ENCODE data around the gene NOCT. TPM values are rescaled to one million over a fixed set of nuclear protein-coding genes. Genes with fewer than 3 reads are reported as not detected.
A peak's percentile ranks its signal among the peaks of the same experiment; 100 is the strongest.

Gene NOCT
- total RNA-seq (5.9 TPM), polyA plus RNA-seq (1.4 TPM)

- peak; percentile 71 for DNase-seq (ENCODE audit: extremely low spot score)
- Histone ChIP-seq H3K36me3 (ENCODE audit: insufficient read depth) (no peaks in the 10 kb centered on the region), H3K4me3 (ENCODE audit: low read depth, low read length) (peak within 1 kb of the TSS; percentile 82), H3K27ac (ENCODE audit: low read depth) (peak within 1 kb of the TSS; percentile 89), H3K4me1 (ENCODE audit: insufficient read depth) (no peaks in the 10 kb centered on the region)
- WGBS = under 1% methylated on average over 62 of the region's 62 CpGs
Measured at GRCh38 chr4:139015269-139015947, at the start of gene NOCT. NOCT (plus strand) TSS chr4:139015781; CDS start chr4:139015982, 201 bp downstream.

GRCh38 chr4:138967313-138967712 lies 48.3 kb upstream of the NOCT start:
- no peak for DNase-seq (ENCODE audit: extremely low spot score)
- WGBS = 78% methylated on average over 3 of the region's 3 CpGs
- no peak overlapping the region for H3K4me3 ChIP-seq (ENCODE audit: low read depth, low read length)
- H3K4me1 ChIP-seq (ENCODE audit: insufficient read depth) = no peaks in the 10 kb centered on the region
- no peaks in the 10 kb centered on the region for H3K36me3 ChIP-seq (ENCODE audit: insufficient read depth)
- H3K27ac ChIP-seq (ENCODE audit: low read depth) = no peak overlapping the region

GRCh38 chr4:138972956-138973801 lies 42.4 kb upstream of the NOCT start:
- Histone ChIP-seq H3K36me3 (ENCODE audit: insufficient read depth) (no peaks in the 10 kb centered on the region), H3K27ac (ENCODE audit: low read depth) (no peak overlapping the region), H3K4me1 (ENCODE audit: insufficient read depth) (no peaks in the 10 kb centered on the region), H3K4me3 (ENCODE audit: low read depth, low read length) (no peak overlapping the region)
- DNase-seq (ENCODE audit: extremely low spot score) = no peak
- WGBS = 71% methylated on average over 9 of the region's 9 CpGs

GRCh38 chr4:138975225-138975624 lies 40.4 kb upstream of the NOCT start:
- WGBS = 90% methylated on average over 4 of the region's 4 CpGs

GRCh38 chr4:138976526-138976925 lies 39.1 kb upstream of the NOCT start:
- H3K36me3 ChIP-seq (ENCODE audit: insufficient read depth) = no peaks in the 10 kb centered on the region
- no peak overlapping the region for H3K27ac ChIP-seq (ENCODE audit: low read depth)
- H3K4me1 ChIP-seq (ENCODE audit: insufficient read depth) = no peaks in the 10 kb centered on the region
- no peak for DNase-seq (ENCODE audit: extremely low spot score)
- no peak overlapping the region for H3K4me3 ChIP-seq (ENCODE audit: low read depth, low read length)

More at GRCh38 chr4:138975225-138975624, 40.4 kb upstream of the NOCT start:
- Histone ChIP-seq H3K4me3 (ENCODE audit: low read depth, low read length) (no peak overlapping the region), H3K4me1 (ENCODE audit: insufficient read depth) (no peaks in the 10 kb centered on the region), H3K36me3 (ENCODE audit: insufficient read depth) (no peaks in the 10 kb centered on the region), H3K27ac (ENCODE audit: low read depth) (no peak overlapping the region)
- DNase-seq (ENCODE audit: extremely low spot score) = no peak

- peaks cover 3% of the 10 kb centered on the region for H3K4me1 ChIP-seq (ENCODE audit: insufficient read depth)
- no peaks in the 10 kb centered on the region for H3K36me3 ChIP-seq (ENCODE audit: insufficient read depth)
- H3K27ac ChIP-seq (ENCODE audit: low read depth) = no peak overlapping the region
- H3K4me3 ChIP-seq (ENCODE audit: low read depth, low read length) = no peak overlapping the region
- 65% methylated on average over 6 of the region's 6 CpGs for WGBS
- no peak for DNase-seq (ENCODE audit: extremely low spot score)
Measured at GRCh38 chr4:138977524-138977923, 38.1 kb upstream of the NOCT start.

- DNase-seq (ENCODE audit: extremely low spot score) = no peak
- no peak overlapping the region for H3K4me3 ChIP-seq (ENCODE audit: low read depth, low read length)
- H3K36me3 ChIP-seq (ENCODE audit: insufficient read depth) = no peaks in the 10 kb centered on the region
- WGBS = 81% methylated on average over 5 of the region's 5 CpGs
- H3K27ac ChIP-seq (ENCODE audit: low read depth) = no peak overlapping the region
- peaks cover 3% of the 10 kb centered on the region for H3K4me1 ChIP-seq (ENCODE audit: insufficient read depth)
Measured at GRCh38 chr4:138978028-138978585, 37.5 kb upstream of the NOCT start.

GRCh38 chr4:138978600-138978999 lies 37.0 kb upstream of the NOCT start:
- 59% methylated on average over 3 of the region's 3 CpGs for WGBS
- H3K36me3 ChIP-seq (ENCODE audit: insufficient read depth) = no peaks in the 10 kb centered on the region
- no peak for DNase-seq (ENCODE audit: extremely low spot score)
- H3K4me1 ChIP-seq (ENCODE audit: insufficient read depth) = peaks cover 3% of the 10 kb centered on the region
- H3K27ac ChIP-seq (ENCODE audit: low read depth) = no peak overlapping the region
- no peak overlapping the region for H3K4me3 ChIP-seq (ENCODE audit: low read depth, low read length)

- Histone ChIP-seq H3K4me3 (ENCODE audit: low read depth, low read length) (no peak overlapping the region), H3K4me1 (ENCODE audit: insufficient read depth) (peaks cover 3% of the 10 kb centered on the region), H3K36me3 (ENCODE audit: insufficient read depth) (no peaks in the 10 kb centered on the region), H3K27ac (ENCODE audit: low read depth) (no peak overlapping the region)
- DNase-seq (ENCODE audit: extremely low spot score) = no peak
- WGBS = 96% methylated on average over 2 of the region's 2 CpGs
Measured at GRCh38 chr4:138979742-138980141, 35.8 kb upstream of the NOCT start.

- DNase-seq (ENCODE audit: extremely low spot score) = peak; percentile 62
- H3K4me3 ChIP-seq (ENCODE audit: low read depth, low read length) = no peak overlapping the region
- 37% methylated on average over 4 of the region's 4 CpGs for whole genome bisulfite sequencing
- peaks cover 3% of the 10 kb centered on the region for H3K4me1 ChIP-seq (ENCODE audit: insufficient read depth)
- H3K36me3 ChIP-seq (ENCODE audit: insufficient read depth) = no peaks in the 10 kb centered on the region
- peak overlapping the region; percentile 79 for H3K27ac ChIP-seq (ENCODE audit: low read depth)
Measured at GRCh38 chr4:138981930-138982390, 33.6 kb upstream of the NOCT start.

- no peak for DNase-seq (ENCODE audit: extremely low spot score)
- H3K27ac ChIP-seq (ENCODE audit: low read depth) = no peak overlapping the region
- no peak overlapping the region for H3K4me3 ChIP-seq (ENCODE audit: low read depth, low read length)
- WGBS = 93% methylated on average over 7 of the region's 7 CpGs
- peaks cover 3% of the 10 kb centered on the region for H3K4me1 ChIP-seq (ENCODE audit: insufficient read depth)
- no peaks in the 10 kb centered on the region for H3K36me3 ChIP-seq (ENCODE audit: insufficient read depth)
Measured at GRCh38 chr4:138982754-138983153, 32.8 kb upstream of the NOCT start.

GRCh38 chr4:138983690-138984089 lies 31.9 kb upstream of the NOCT start:
- H3K4me1 ChIP-seq (ENCODE audit: insufficient read depth) = peaks cover 3% of the 10 kb centered on the region
- no peak for DNase-seq (ENCODE audit: extremely low spot score)
- no peak overlapping the region for H3K27ac ChIP-seq (ENCODE audit: low read depth)
- 95% methylated on average over 5 of the region's 5 CpGs for WGBS
- H3K36me3 ChIP-seq (ENCODE audit: insufficient read depth) = no peaks in the 10 kb centered on the region
- no peak overlapping the region for H3K4me3 ChIP-seq (ENCODE audit: low read depth, low read length)

- H3K4me3 ChIP-seq (ENCODE audit: low read depth, low read length) = no peak overlapping the region
- H3K4me1 ChIP-seq (ENCODE audit: insufficient read depth) = peaks cover 3% of the 10 kb centered on the region
- H3K36me3 ChIP-seq (ENCODE audit: insufficient read depth) = no peaks in the 10 kb centered on the region
- H3K27ac ChIP-seq (ENCODE audit: low read depth) = no peak overlapping the region
- WGBS = 88% methylated on average over 1 of the region's 1 CpG
- DNase-seq (ENCODE audit: extremely low spot score) = no peak
Measured at GRCh38 chr4:138984647-138985046, 30.9 kb upstream of the NOCT start.

- Histone ChIP-seq H3K4me3 (ENCODE audit: low read depth, low read length) (no peak overlapping the region), H3K27ac (ENCODE audit: low read depth) (no peak overlapping the region), H3K36me3 (ENCODE audit: insufficient read depth) (no peaks in the 10 kb centered on the region), H3K4me1 (ENCODE audit: insufficient read depth) (no peaks in the 10 kb centered on the region)
- 97% methylated on average over 2 of the region's 2 CpGs for WGBS
- DNase-seq (ENCODE audit: extremely low spot score) = no peak
Measured at GRCh38 chr4:138992676-138993075, 22.9 kb upstream of the NOCT start.
